Stimulated activated naive CD8-positive, alpha-beta T cell treated with anti-CD3 and anti-CD28 coated beads, Interleukin-15, Interleukin-2, amounts not matched to agents 100 ng/mL and 50 ng/mL, for 24 hours (primary cell): ENCODE data around the gene PRRT2.
"Not testable (repeated sequence)": the region's sequence is repeated elsewhere in the genome, so short reads cannot be mapped to it uniquely, and the experiment has no call there.

Experiments
- H3K27ac Mint-ChIP-seq: one replicate; pipeline ENCODE4 v1.8.0; 2021; ENCODE audit warnings: mild to moderate bottlenecking, mixed read lengths
- H3K27me3 Mint-ChIP-seq: one replicate; pipeline ENCODE4 v1.8.0; 2021; ENCODE audit warnings: mixed read lengths
- H3K36me3 Mint-ChIP-seq: one replicate; pipeline ENCODE4 v1.8.0; 2021; ENCODE audit warnings: low read depth, mixed read lengths
- H3K4me1 Mint-ChIP-seq: one replicate; pipeline ENCODE4 v1.8.0; 2021; ENCODE audit warnings: low read depth, mixed read lengths
- H3K4me3 Mint-ChIP-seq: one replicate; pipeline ENCODE4 v1.8.0; 2021; ENCODE audit warnings: mild to moderate bottlenecking, mixed read lengths
- H3K9me3 Mint-ChIP-seq: one replicate; pipeline ENCODE4 v1.8.0; 2021; ENCODE audit warnings: mixed read lengths

The PRRT2 gene

GRCh38 chr16:29830774-29831173 is 18.8 kb downstream of the PRRT2 start:
- Mint-ChIP-seq H3K36me3 (peaks cover 22% of the 10 kb centered on the region), H3K9me3 (no peaks in the 10 kb centered on the region), H3K27me3 (no peaks in the 10 kb centered on the region), H3K4me1 (peaks cover 55% of the 10 kb centered on the region), H3K4me3 (no peak overlapping the region), H3K27ac (no peak overlapping the region)

GRCh38 chr16:29831490-29831889 is 19.5 kb downstream of the PRRT2 start:
- H3K36me3 Mint-ChIP-seq, result peaks cover 22% of the 10 kb centered on the region
- H3K4me1 Mint-ChIP-seq, result peaks cover 49% of the 10 kb centered on the region
- no peak overlapping the region for H3K27ac Mint-ChIP-seq
- H3K27me3 Mint-ChIP-seq, result no peaks in the 10 kb centered on the region
- no peak overlapping the region for H3K4me3 Mint-ChIP-seq
- no peaks in the 10 kb centered on the region for H3K9me3 Mint-ChIP-seq

GRCh38 chr16:29833219-29833618 is 21.2 kb downstream of the PRRT2 start:
- peaks cover 32% of the 10 kb centered on the region for H3K4me1 Mint-ChIP-seq
- not testable (repeated sequence) for H3K9me3 Mint-ChIP-seq, H3K27ac Mint-ChIP-seq, H3K27me3 Mint-ChIP-seq, H3K4me3 Mint-ChIP-seq
- H3K36me3 Mint-ChIP-seq, result peaks cover 29% of the 10 kb centered on the region

GRCh38 chr16:29834079-29834478 is 22.1 kb downstream of the PRRT2 start:
- Mint-ChIP-seq H3K27me3 (no peaks in the 10 kb centered on the region), H3K4me1 (peaks cover 26% of the 10 kb centered on the region), H3K27ac (peak overlapping the region; percentile 52), H3K4me3 (peak overlapping the region; percentile 60), H3K36me3 (peaks cover 29% of the 10 kb centered on the region), H3K9me3 (no peaks in the 10 kb centered on the region)

- H3K36me3 Mint-ChIP-seq, result peaks cover 36% of the 10 kb centered on the region
- H3K27me3 Mint-ChIP-seq, result no peaks in the 10 kb centered on the region
- H3K27ac Mint-ChIP-seq, result no peak overlapping the region
- peaks cover 16% of the 10 kb centered on the region for H3K4me1 Mint-ChIP-seq
- H3K9me3 Mint-ChIP-seq, result no peaks in the 10 kb centered on the region
- H3K4me3 Mint-ChIP-seq, result no peak overlapping the region
Measured at GRCh38 chr16:29835926-29836325, 23.9 kb downstream of the PRRT2 start.

- Mint-ChIP-seq H3K36me3 (peaks cover 36% of the 10 kb centered on the region), H3K27me3 (no peaks in the 10 kb centered on the region), H3K27ac (no peak overlapping the region), H3K4me1 (peaks cover 16% of the 10 kb centered on the region), H3K9me3 (no peaks in the 10 kb centered on the region), H3K4me3 (no peak overlapping the region)
Measured at GRCh38 chr16:29836623-29837022, 24.6 kb downstream of the PRRT2 start.

GRCh38 chr16:29837841-29838240 is 25.8 kb downstream of the PRRT2 start:
- Mint-ChIP-seq H3K9me3 (no peaks in the 10 kb centered on the region), H3K27ac (no peak overlapping the region), H3K4me1 (peaks cover 13% of the 10 kb centered on the region), H3K4me3 (no peak overlapping the region), H3K36me3 (peaks cover 31% of the 10 kb centered on the region), H3K27me3 (no peaks in the 10 kb centered on the region)

DNA sequence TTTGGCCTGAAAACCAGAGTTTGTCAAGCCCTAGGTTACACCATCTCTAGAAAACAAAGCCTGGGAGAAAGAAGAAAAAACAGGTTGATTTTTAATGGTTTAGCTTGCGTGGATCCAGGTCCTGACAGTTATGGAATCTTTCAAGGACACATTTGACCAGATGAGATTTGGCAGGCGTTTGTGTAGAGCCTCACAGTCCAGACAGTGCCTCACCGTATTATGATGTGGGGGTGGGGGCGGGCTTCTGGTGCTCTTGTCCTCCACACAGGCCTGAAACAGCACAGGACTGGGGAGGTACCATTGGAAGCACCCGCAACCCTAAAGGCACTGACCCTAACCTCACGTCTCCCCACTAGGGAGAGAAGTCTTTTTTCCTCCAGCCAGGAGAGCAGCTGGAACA is 27.8 kb downstream of the PRRT2 start:
- H3K27me3 Mint-ChIP-seq, result no peaks in the 10 kb centered on the region
- H3K9me3 Mint-ChIP-seq, result no peaks in the 10 kb centered on the region
- peaks cover 3% of the 10 kb centered on the region for H3K4me1 Mint-ChIP-seq
- no peak overlapping the region for H3K4me3 Mint-ChIP-seq
- H3K36me3 Mint-ChIP-seq, result peaks cover 20% of the 10 kb centered on the region
- H3K27ac Mint-ChIP-seq, result no peak overlapping the region

GRCh38 chr16:29840240-29840639 is 28.2 kb downstream of the PRRT2 start:
- H3K36me3 Mint-ChIP-seq, result peaks cover 21% of the 10 kb centered on the region
- H3K27ac Mint-ChIP-seq, result peak overlapping the region; percentile 61
- H3K4me3 Mint-ChIP-seq, result no peak overlapping the region
- H3K4me1 Mint-ChIP-seq, result peaks cover 3% of the 10 kb centered on the region
- H3K27me3 Mint-ChIP-seq, result no peaks in the 10 kb centered on the region
- H3K9me3 Mint-ChIP-seq, result no peaks in the 10 kb centered on the region

DNA sequence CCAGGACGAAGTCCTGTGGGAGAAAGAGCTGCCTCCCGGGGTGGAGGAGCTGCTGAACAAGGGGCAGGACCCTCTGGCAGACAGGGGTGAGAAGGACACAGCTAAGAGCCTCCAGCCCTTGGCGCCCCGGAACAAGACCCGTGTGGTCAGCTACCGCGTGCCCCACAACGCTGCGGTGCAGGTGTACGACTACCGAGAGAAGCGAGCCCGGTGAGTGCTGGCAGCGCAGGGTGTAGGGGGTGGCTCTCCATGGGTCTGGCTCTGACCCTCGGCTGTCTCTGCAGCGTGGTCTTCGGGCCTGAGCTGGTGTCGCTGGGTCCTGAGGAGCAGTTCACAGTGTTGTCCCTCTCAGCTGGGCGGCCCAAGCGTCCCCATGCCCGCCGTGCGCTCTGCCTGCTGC is 29.6 kb downstream of the PRRT2 start:
- H3K4me1 Mint-ChIP-seq, result no peaks in the 10 kb centered on the region
- H3K36me3 Mint-ChIP-seq, result peaks cover 26% of the 10 kb centered on the region
- H3K9me3 Mint-ChIP-seq, result no peaks in the 10 kb centered on the region
- H3K4me3 Mint-ChIP-seq, result no peak overlapping the region
- no peak overlapping the region for H3K27ac Mint-ChIP-seq
- no peaks in the 10 kb centered on the region for H3K27me3 Mint-ChIP-seq

DNA sequence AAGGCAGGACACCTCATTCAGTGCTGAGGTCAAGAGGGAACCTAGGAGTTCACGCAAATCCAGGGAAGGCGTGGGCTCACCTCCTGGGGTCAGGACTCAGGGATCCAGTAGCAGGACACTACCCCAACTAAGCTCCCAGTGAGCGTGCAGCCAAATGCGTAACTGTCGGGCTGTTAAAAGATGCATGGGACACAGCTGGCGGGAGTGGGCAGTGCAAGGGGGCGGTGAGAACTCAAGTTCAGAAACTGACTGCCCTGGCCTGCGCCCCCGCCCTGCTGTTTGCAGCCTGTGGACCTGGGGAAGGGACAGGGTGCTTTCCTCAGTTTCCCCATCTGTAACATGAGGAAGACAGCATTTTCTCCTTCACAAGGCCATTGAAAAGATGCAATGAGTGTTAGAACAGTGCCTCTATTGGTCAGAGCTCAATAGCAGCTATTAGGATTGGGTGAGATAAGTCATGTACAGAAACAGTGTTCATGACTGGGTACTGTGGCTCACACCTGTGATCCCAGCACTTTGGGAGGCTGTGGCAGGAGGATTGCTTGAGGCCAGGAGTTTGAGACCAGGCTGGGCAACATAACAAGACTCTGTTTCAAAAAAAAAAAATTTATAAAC is 30.8 kb downstream of the PRRT2 start:
- Mint-ChIP-seq H3K27ac (peak overlapping the region; percentile 69), H3K36me3 (peaks cover 25% of the 10 kb centered on the region), H3K9me3 (no peaks in the 10 kb centered on the region), H3K4me1 (no peaks in the 10 kb centered on the region), H3K27me3 (no peaks in the 10 kb centered on the region), H3K4me3 (no peak overlapping the region)

GRCh38 chr16:29843931-29844330 is 31.9 kb downstream of the PRRT2 start:
- Mint-ChIP-seq H3K27ac (no peak overlapping the region), H3K36me3 (peaks cover 25% of the 10 kb centered on the region), H3K4me3 (no peak overlapping the region), H3K27me3 (no peaks in the 10 kb centered on the region), H3K9me3 (no peaks in the 10 kb centered on the region), H3K4me1 (no peaks in the 10 kb centered on the region)

- Mint-ChIP-seq H3K27ac (no peak overlapping the region), H3K4me3 (no peak overlapping the region), H3K27me3 (no peaks in the 10 kb centered on the region), H3K36me3 (peaks cover 28% of the 10 kb centered on the region), H3K9me3 (no peaks in the 10 kb centered on the region), H3K4me1 (no peaks in the 10 kb centered on the region)
Measured at GRCh38 chr16:29844575-29845331, 32.8 kb downstream of the PRRT2 start.

DNA sequence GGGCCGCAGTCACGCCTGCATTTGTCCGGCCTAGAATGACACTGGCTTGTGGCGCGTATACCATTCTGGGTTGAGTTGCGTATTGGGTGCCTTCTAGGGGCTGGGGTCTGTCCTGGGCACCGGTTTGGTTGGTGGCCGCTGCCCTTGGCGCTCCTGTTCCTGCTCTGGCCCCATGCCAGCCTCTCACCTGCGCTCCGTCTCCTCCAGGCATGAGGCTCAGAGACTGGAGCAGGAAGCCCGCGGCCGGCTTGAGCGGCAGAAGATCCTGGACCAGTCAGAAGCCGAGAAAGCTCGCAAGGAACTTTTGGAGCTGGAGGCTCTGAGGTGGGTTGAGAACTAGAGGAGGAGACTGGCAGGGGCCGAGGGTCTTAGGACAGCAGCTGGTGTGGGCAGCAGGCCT is 33.7 kb downstream of the PRRT2 start:
- no peaks in the 10 kb centered on the region for H3K4me1 Mint-ChIP-seq
- H3K27me3 Mint-ChIP-seq, result no peaks in the 10 kb centered on the region
- H3K36me3 Mint-ChIP-seq, result peaks cover 22% of the 10 kb centered on the region
- no peak overlapping the region for H3K27ac Mint-ChIP-seq
- no peak overlapping the region for H3K4me3 Mint-ChIP-seq
- H3K9me3 Mint-ChIP-seq, result no peaks in the 10 kb centered on the region

- H3K4me3 Mint-ChIP-seq, result no peak overlapping the region
- H3K9me3 Mint-ChIP-seq, result no peaks in the 10 kb centered on the region
- peaks cover 18% of the 10 kb centered on the region for H3K36me3 Mint-ChIP-seq
- H3K4me1 Mint-ChIP-seq, result no peaks in the 10 kb centered on the region
- no peaks in the 10 kb centered on the region for H3K27me3 Mint-ChIP-seq
- no peak overlapping the region for H3K27ac Mint-ChIP-seq
Measured at GRCh38 chr16:29848420-29849297, 36.7 kb downstream of the PRRT2 start.
